Liver (tissue), 9 donors: ENCODE results near the gene COPS9. TPM values are rescaled to one million over a fixed set of nuclear protein-coding genes. Genes with fewer than 3 reads are reported as not detected.

Source experiments
- DNase-seq: peaks from one replicate; pipeline ENCODE4 v3.0.0-alpha.2; 2017; ENCODE audit warnings: low spot score
- H3K27ac ChIP-seq, 2 donors: one replicate each; pipeline ENCODE4 v1.7.0; 2013; ENCODE audit warnings: inconsistent platforms in 2 of 2, low read length in 2 of 2, control low read depth in 1 of 2, low read depth in 1 of 2, mild to moderate bottlenecking in 1 of 2
- H3K27me3 ChIP-seq, 4 donors: one replicate each; pipeline versions ENCODE4 v1.6.1 to v1.7.0; 2013; ENCODE audit warnings: low read length in 3 of 4, inconsistent platforms in 1 of 4, mild to moderate bottlenecking in 1 of 4, moderate library complexity in 1 of 4; ENCODE audit not compliant: control insufficient read depth in 4 of 4, insufficient read depth in 4 of 4
- H3K36me3 ChIP-seq, 4 donors: one replicate each; pipeline versions ENCODE4 v1.6.1 to v1.7.0; 2013; ENCODE audit warnings: low read length in 3 of 4, mild to moderate bottlenecking in 3 of 4, low read depth in 1 of 4, moderate library complexity in 1 of 4; ENCODE audit not compliant: control insufficient read depth in 4 of 4, insufficient read depth in 3 of 4
- H3K4me1 ChIP-seq, 4 donors: one replicate each; pipeline versions ENCODE4 v1.6.1 to v1.7.0; 2013; ENCODE audit warnings: low read length in 3 of 4, mild to moderate bottlenecking in 3 of 4, moderate library complexity in 1 of 4; ENCODE audit not compliant: control insufficient read depth in 4 of 4, insufficient read depth in 4 of 4
- H3K4me3 ChIP-seq, 3 donors: one replicate each; pipeline versions ENCODE4 v1.6.1 to v1.7.0; 2013; ENCODE audit warnings: low read length in 3 of 3, control low read depth in 1 of 3, low read depth in 1 of 3, mild to moderate bottlenecking in 1 of 3
- H3K9ac ChIP-seq, 2 donors: one replicate each; pipeline ENCODE4 v1.7.0; 2013; ENCODE audit warnings: low read length in 2 of 2, mild to moderate bottlenecking in 2 of 2, moderate library complexity in 2 of 2, control low read depth in 1 of 2, low read depth in 1 of 2
- H3K9me3 ChIP-seq, 4 donors: one replicate each; pipeline versions ENCODE4 v1.6.1 to v1.7.0; 2013; ENCODE audit warnings: low read length in 3 of 4; ENCODE audit not compliant: control insufficient read depth in 4 of 4
- EGR1 ChIP-seq, 2 donors: IDR thresholded peaks; 2 replicates each; pipeline ENCODE4 v1.6.1; 2016 to 2018; ENCODE audit warnings: antibody characterized with exemption in 2 of 2, low read depth in 2 of 2
- FOXA2 ChIP-seq: IDR thresholded peaks from 2 replicates; pipeline ENCODE4 v1.6.1; 2016; ENCODE audit warnings: antibody characterized with exemption
- GABPA ChIP-seq, 2 donors: IDR thresholded peaks in 1 of 2; conservative IDR thresholded peaks in 1 of 2; 2 replicates each; pipeline ENCODE4 v1.6.1; 2016; ENCODE audit warnings: antibody characterized with exemption in 2 of 2, mild to moderate bottlenecking in 1 of 2, moderate library complexity in 1 of 2
- HNF4A ChIP-seq, 2 donors: conservative IDR thresholded peaks; 2 replicates each; pipeline ENCODE4 v1.6.1; 2016; ENCODE audit warnings: antibody characterized with exemption in 2 of 2, mild to moderate bottlenecking in 2 of 2
- JUND ChIP-seq, 2 donors: IDR thresholded peaks; 2 replicates each; pipeline ENCODE4 v1.6.1; 2016; ENCODE audit warnings: antibody characterized with exemption in 2 of 2
- NR2F2 ChIP-seq: IDR thresholded peaks from 2 replicates; pipeline ENCODE4 v1.6.1; 2016; ENCODE audit warnings: antibody characterized with exemption
- RAD21 ChIP-seq, 2 donors: IDR thresholded peaks; 2 replicates each; pipeline ENCODE4 v1.6.1; 2016; ENCODE audit warnings: antibody characterized with exemption in 2 of 2, mild to moderate bottlenecking in 2 of 2
- SP1 ChIP-seq: IDR thresholded peaks from 2 replicates; pipeline ENCODE4 v1.6.1; 2018; ENCODE audit warnings: antibody characterized with exemption, mild to moderate bottlenecking
- YY1 ChIP-seq: IDR thresholded peaks from 2 replicates; pipeline ENCODE4 v1.6.1; 2016; ENCODE audit warnings: antibody characterized with exemption, mild to moderate bottlenecking
- WGBS: extraction: QIAGEN DNeasy Blood & Tissue Kit; methylation state at CpG from one replicate; pipeline ENCODE4 v1.1.7; 2013; 5-methylcytosine and 5-hydroxymethylcytosine counted together
- polyA plus RNA-seq, 2 donors: library from polyadenylated mRNA; stranded (reverse) in 1 of 2; unstranded in 1 of 2; fragments of 200-250 nt in 1 of 2; fragments of >200 nt in 1 of 2; fragmentation: Nextera tagmentation in 1 of 2; extraction: Ambion mirVana in 1 of 2; gene quantifications; one replicate each; pipeline versions ENCODE4 v1.2.1 to v1.2.3, GENCODE V29; 2013 to 2015
- total RNA-seq, 2 donors: library from RNA; depleted of rRNA; stranded (reverse); fragments of >200 nt; gene quantifications; one replicate each; pipeline ENCODE4 v1.2.3, GENCODE V29; 2014
- TF ChIP-seq, protein P1 (sequence below): IDR thresholded peaks from 2 replicates; pipeline ENCODE4 v1.6.1; 2016; ENCODE audit warnings: antibody characterized with exemption
- TF ChIP-seq, protein P2 (sequence below): IDR thresholded peaks from 2 replicates; pipeline ENCODE4 v1.6.1; 2016; ENCODE audit warnings: antibody characterized with exemption, mild to moderate bottlenecking
- TF ChIP-seq, protein P3 (sequence below): IDR thresholded peaks from 2 replicates; pipeline ENCODE4 v1.6.1; 2016; ENCODE audit warnings: antibody characterized with exemption
- donor health status: healthy.
- donor health status: healthy.
- donor health status: healthy.
- donor health status: healthy.
- donor health status: healthy.

The COPS9 gene
- total and polyA plus RNA-seq, 4 donors, result 12.9 to 138 (median 79.6) TPM

DNA sequence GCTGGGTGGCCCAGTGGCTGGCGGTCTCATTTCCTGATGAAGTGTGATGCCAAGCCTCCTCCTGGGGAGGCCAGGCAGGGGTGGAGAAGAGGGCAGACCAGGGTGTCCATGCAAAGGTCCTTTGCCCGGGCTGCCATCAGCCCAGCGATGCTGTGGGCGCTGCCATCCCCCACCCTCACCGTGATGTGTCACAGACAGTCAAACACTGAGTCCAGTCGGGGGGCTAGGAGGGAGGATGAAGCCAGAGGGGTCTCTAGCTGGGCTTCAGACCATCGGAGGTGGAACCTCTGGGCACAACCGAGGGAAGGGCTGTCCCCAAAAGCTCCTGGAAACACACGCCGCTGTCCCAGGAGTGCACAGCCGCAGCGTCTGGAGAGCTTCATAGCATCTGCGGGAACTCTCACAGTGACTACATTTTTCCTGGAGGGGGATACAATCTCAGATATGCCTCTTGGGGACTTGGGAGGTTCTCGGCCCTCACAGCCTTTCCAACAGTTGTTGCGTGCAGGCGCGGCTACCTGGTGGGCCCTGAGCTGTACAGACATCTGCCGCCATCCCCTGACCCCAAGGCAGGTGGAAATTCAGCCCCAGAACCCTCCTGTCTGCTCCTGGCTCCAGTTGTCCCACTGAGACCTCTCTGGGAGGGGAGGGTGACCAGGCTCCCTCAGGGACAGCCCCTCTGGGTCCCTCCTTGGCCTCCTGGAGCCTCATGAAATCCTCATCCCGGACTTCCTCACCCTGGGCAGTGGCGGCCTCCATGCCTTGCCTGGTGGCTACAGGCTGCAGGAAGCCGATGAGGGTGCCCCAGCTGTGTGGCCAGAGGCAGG is 30.9 kb upstream of the COPS9 start:
- H3K9ac ChIP-seq, result no peak overlapping the region
- H3K27ac ChIP-seq, result no peak overlapping the region
- no peak for DNase-seq
- TF ChIP-seq SP1 (no peak), NR2F2 (no peak), FOXA2 (no peak), YY1 (no peak), EGR1 (IDR thresholded peaks at IDR 0.05; ENCODE audit: low read depth in 2 of 2) (no peak), RAD21 (IDR thresholded peaks at IDR 0.05) (no peak), HNF4A (conservative IDR thresholded peaks at IDR 0.05) (no peak), GABPA (IDR thresholded peaks at IDR 0.05 in 1 of 2, conservative IDR thresholded peaks at IDR 0.05 in 1 of 2) (no peak)
- TF ChIP-seq, protein P1, sequence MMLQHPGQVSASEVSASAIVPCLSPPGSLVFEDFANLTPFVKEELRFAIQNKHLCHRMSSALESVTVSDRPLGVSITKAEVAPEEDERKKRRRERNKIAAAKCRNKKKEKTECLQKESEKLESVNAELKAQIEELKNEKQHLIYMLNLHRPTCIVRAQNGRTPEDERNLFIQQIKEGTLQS, result no peak
- H3K9me3 ChIP-seq, result no peaks in the 10 kb centered on the region
- H3K4me3 ChIP-seq, result no peak overlapping the region
- H3K36me3 ChIP-seq, result peaks cover 0 to 1% (median 0%) of the 10 kb centered on the region in 4 donors
- no peaks in the 10 kb centered on the region for H3K27me3 ChIP-seq
- no peaks in the 10 kb centered on the region for H3K4me1 ChIP-seq
- WGBS, result 87% methylated on average over 21 of the region's 21 CpGs

DNA sequence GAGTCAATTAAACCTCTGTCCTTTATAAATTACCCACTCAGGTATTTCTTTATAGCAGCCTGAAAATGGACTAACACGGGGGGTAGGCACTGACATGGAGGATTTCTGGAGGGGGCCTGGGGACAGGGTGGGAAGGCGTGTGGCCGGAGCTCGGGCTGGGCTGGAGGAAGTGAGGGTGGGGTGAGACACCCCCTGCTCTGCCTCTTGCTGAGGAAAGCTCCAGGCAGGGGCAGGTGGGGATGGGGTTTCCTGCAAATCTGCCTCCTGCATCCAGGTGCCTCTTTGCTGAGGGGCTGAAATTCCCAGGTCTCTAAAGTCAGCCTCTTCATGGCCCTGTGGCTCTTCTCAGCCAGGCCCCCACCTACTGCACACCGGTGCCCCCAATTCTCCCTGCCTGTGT is 30.1 kb upstream of the COPS9 start:
- peaks cover 0 to under 1% (median 0%) of the 10 kb centered on the region in 4 donors for H3K36me3 ChIP-seq
- no peaks in the 10 kb centered on the region for H3K27me3 ChIP-seq
- H3K27ac ChIP-seq, result no peak overlapping the region
- TF ChIP-seq, protein P2, sequence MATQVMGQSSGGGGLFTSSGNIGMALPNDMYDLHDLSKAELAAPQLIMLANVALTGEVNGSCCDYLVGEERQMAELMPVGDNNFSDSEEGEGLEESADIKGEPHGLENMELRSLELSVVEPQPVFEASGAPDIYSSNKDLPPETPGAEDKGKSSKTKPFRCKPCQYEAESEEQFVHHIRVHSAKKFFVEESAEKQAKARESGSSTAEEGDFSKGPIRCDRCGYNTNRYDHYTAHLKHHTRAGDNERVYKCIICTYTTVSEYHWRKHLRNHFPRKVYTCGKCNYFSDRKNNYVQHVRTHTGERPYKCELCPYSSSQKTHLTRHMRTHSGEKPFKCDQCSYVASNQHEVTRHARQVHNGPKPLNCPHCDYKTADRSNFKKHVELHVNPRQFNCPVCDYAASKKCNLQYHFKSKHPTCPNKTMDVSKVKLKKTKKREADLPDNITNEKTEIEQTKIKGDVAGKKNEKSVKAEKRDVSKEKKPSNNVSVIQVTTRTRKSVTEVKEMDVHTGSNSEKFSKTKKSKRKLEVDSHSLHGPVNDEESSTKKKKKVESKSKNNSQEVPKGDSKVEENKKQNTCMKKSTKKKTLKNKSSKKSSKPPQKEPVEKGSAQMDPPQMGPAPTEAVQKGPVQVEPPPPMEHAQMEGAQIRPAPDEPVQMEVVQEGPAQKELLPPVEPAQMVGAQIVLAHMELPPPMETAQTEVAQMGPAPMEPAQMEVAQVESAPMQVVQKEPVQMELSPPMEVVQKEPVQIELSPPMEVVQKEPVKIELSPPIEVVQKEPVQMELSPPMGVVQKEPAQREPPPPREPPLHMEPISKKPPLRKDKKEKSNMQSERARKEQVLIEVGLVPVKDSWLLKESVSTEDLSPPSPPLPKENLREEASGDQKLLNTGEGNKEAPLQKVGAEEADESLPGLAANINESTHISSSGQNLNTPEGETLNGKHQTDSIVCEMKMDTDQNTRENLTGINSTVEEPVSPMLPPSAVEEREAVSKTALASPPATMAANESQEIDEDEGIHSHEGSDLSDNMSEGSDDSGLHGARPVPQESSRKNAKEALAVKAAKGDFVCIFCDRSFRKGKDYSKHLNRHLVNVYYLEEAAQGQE, result no peak
- TF ChIP-seq GABPA (IDR thresholded peaks at IDR 0.05 in 1 of 2, conservative IDR thresholded peaks at IDR 0.05 in 1 of 2) (no peak), RAD21 (IDR thresholded peaks at IDR 0.05) (no peak), JUND (IDR thresholded peaks at IDR 0.05) (no peak), FOXA2 (no peak), YY1 (no peak), NR2F2 (no peak), HNF4A (conservative IDR thresholded peaks at IDR 0.05) (no peak)
- TF ChIP-seq, protein P3, sequence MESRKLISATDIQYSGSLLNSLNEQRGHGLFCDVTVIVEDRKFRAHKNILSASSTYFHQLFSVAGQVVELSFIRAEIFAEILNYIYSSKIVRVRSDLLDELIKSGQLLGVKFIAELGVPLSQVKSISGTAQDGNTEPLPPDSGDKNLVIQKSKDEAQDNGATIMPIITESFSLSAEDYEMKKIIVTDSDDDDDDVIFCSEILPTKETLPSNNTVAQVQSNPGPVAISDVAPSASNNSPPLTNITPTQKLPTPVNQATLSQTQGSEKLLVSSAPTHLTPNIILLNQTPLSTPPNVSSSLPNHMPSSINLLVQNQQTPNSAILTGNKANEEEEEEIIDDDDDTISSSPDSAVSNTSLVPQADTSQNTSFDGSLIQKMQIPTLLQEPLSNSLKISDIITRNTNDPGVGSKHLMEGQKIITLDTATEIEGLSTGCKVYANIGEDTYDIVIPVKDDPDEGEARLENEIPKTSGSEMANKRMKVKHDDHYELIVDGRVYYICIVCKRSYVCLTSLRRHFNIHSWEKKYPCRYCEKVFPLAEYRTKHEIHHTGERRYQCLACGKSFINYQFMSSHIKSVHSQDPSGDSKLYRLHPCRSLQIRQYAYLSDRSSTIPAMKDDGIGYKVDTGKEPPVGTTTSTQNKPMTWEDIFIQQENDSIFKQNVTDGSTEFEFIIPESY, result no peak
- no peaks in the 10 kb centered on the region for H3K4me1 ChIP-seq
- no peak overlapping the region for H3K9ac ChIP-seq
- WGBS, result 81% methylated on average over 5 of the region's 5 CpGs
- no peak for DNase-seq
- H3K4me3 ChIP-seq, result no peak overlapping the region
- no peaks in the 10 kb centered on the region for H3K9me3 ChIP-seq
